Ovary (tissue), 9 donors: ENCODE measurements around the gene SPDEF. TPM values are rescaled to one million over a fixed set of nuclear protein-coding genes. Genes with fewer than 3 reads are reported as not detected.

Experiments
- DNase-seq, 5 donors: peaks; one replicate each; pipeline ENCODE4 v3.0.0-alpha.2; 2019 to 2020
- H3K27ac ChIP-seq, 2 donors: fragments of 200-600 bp; one replicate each; pipeline versions ENCODE4 v1.5.1 to v1.8.0; 2019 to 2022
- H3K27me3 ChIP-seq: fragments of 200-600 bp; one replicate; pipeline ENCODE4 v1.8.0; 2022
- H3K36me3 ChIP-seq: fragments of 200-600 bp; sonication (generic); one replicate; pipeline ENCODE4 v1.5.1; 2019
- H3K4me1 ChIP-seq: one replicate; pipeline ENCODE4 v1.8.1; 2013; ENCODE audit warnings: mild to moderate bottlenecking, moderate library complexity; ENCODE audit not compliant: insufficient read depth
- H3K4me3 ChIP-seq: fragments of 200-600 bp; sonication (generic); one replicate; pipeline ENCODE4 v1.5.1; 2017
- H3K9me3 ChIP-seq, 2 donors: fragments of 200-600 bp in 1 of 2; sonication (generic) in 1 of 2; one replicate each; pipeline versions ENCODE4 v1.5.1 to v1.8.1; 2013 to 2019; ENCODE audit warnings: mild to moderate bottlenecking in 1 of 2, moderate library complexity in 1 of 2
- EP300 ChIP-seq: sonication (generic); formaldehyde crosslinking; IDR thresholded peaks from one replicate; pipeline ENCODE4 v1.6.1; 2017; ENCODE audit warnings: antibody characterized with exemption
- POLR2A ChIP-seq: fragments of 450-650 bp; IDR thresholded peaks from one replicate; pipeline ENCODE4 v1.6.1; 2017; ENCODE audit warnings: antibody characterized with exemption, mild to moderate bottlenecking, moderate library complexity
- WGBS, 3 donors: extraction: QIAGEN DNeasy Blood & Tissue Kit in 1 of 3; methylation state at CpG; one replicate each; pipeline versions ENCODE4 v1.1.5 to v1.1.7; 2013 to 2017; 5-methylcytosine and 5-hydroxymethylcytosine counted together
- intact Hi-C, 4 donors: fragments of 100-400 bp; cut with DNase I; formaldehyde crosslinking; loops; one replicate each; pipeline versions ENCODE4 v1.11.0 to v1.15.1; 2022 to 2023
- polyA plus RNA-seq, 2 donors: library from polyadenylated mRNA; stranded (reverse); fragments of 200-250 nt in 1 of 2; fragments of 350-450 nt in 1 of 2; fragmentation: Illumina TruSeq in 1 of 2; extraction: RNeasy Lipid Tissue Mini Kit (QIAGEN cat#74804) in 1 of 2; gene quantifications; one replicate each; pipeline ENCODE4 v1.2.3, GENCODE V29; 2013 to 2014
- total RNA-seq, 7 donors: library from RNA; depleted of rRNA in 2 of 7; stranded (reverse); fragments of >200 nt in 2 of 7; fragmentation: NEBNext Ultra II Directional in 3 of 7; extraction: Animal tissue kit (Norgen Biotek cat#: 25700) in 3 of 7; gene quantifications; one replicate each; pipeline versions ENCODE4 v1.1.0 to v1.2.4, GENCODE V29; 2016 to 2023
- TF ChIP-seq, protein P1 (sequence below), 3 donors: fragments of 450-650 bp in 2 of 3; fragments of 200-600 bp in 1 of 3; IDR thresholded peaks; one replicate each; pipeline versions ENCODE4 v1.5.1 to v1.8.0; 2016 to 2022; ENCODE audit warnings: antibody characterized with exemption in 3 of 3, mild to moderate bottlenecking in 1 of 3
- donor health status: DM: no; HTN: no; CAD: no; lungs with moderate emphysema.
- donor health status: DM: no; HTN: no; CAD: no.
- donor health status: Bipolar disorder and iron deficiency.
- donor health status: DM: yes; HTN: yes; CAD: no.
- donor health status: DM: no; HTN: no; CAD: no.
- donor health status: DM: yes; HTN: yes; CAD: no.

The SPDEF gene
- total and polyA plus RNA-seq, 9 donors, result 0.11 to 1.6 (median 0.56) TPM; not detected in 3

DNA sequence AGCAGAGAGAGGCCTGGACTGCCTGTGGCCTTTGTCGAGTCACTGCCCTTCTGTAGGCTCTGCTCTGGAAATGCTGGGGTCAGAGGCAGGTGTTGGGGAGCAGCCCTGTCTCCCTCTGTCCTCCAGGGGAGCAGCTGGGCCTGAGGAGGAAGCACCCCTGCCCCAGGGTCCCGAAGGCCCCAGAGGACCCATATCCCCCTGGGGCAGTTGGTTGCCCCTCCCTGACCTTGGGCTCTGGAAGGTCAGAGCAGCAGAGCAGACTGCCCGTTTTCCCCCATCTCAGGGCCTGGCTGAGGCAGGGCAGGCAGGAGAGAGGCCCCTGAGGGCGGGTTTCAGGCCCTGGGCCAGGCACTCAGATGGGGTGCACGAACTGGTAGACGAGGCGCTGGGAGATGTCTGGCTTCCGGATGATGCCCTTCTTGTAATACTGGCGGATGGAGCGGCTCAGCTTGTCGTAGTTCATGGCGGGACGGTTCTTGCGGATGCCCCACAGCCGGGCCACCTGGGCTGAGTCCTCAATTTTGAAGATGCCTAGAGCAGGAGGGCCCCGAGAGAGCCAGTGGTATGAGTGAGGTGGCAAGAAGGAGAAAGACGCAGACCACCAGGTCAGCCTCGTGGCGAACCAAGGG, 18.1 kb downstream of the SPDEF start:
- no peaks in the 10 kb centered on the region for H3K9me3 ChIP-seq
- H3K4me3 ChIP-seq, result no peak overlapping the region
- DNase-seq, result no peak
- 91 to 92% (median 91%) methylated on average over 19 of the region's 19 CpGs for WGBS, 3 donors
- H3K36me3 ChIP-seq, result no peaks in the 10 kb centered on the region
- H3K27ac ChIP-seq, result no peak overlapping the region
- no peaks in the 10 kb centered on the region for H3K27me3 ChIP-seq
- H3K4me1 ChIP-seq, result no peaks in the 10 kb centered on the region
- intact Hi-C loops, result no loop called here
- TF ChIP-seq, protein P1, sequence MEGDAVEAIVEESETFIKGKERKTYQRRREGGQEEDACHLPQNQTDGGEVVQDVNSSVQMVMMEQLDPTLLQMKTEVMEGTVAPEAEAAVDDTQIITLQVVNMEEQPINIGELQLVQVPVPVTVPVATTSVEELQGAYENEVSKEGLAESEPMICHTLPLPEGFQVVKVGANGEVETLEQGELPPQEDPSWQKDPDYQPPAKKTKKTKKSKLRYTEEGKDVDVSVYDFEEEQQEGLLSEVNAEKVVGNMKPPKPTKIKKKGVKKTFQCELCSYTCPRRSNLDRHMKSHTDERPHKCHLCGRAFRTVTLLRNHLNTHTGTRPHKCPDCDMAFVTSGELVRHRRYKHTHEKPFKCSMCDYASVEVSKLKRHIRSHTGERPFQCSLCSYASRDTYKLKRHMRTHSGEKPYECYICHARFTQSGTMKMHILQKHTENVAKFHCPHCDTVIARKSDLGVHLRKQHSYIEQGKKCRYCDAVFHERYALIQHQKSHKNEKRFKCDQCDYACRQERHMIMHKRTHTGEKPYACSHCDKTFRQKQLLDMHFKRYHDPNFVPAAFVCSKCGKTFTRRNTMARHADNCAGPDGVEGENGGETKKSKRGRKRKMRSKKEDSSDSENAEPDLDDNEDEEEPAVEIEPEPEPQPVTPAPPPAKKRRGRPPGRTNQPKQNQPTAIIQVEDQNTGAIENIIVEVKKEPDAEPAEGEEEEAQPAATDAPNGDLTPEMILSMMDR (IDR thresholded peaks at IDR 0.05), result no peak
- no peak for TF ChIP-seq POLR2A
- no peak for TF ChIP-seq EP300

DNA sequence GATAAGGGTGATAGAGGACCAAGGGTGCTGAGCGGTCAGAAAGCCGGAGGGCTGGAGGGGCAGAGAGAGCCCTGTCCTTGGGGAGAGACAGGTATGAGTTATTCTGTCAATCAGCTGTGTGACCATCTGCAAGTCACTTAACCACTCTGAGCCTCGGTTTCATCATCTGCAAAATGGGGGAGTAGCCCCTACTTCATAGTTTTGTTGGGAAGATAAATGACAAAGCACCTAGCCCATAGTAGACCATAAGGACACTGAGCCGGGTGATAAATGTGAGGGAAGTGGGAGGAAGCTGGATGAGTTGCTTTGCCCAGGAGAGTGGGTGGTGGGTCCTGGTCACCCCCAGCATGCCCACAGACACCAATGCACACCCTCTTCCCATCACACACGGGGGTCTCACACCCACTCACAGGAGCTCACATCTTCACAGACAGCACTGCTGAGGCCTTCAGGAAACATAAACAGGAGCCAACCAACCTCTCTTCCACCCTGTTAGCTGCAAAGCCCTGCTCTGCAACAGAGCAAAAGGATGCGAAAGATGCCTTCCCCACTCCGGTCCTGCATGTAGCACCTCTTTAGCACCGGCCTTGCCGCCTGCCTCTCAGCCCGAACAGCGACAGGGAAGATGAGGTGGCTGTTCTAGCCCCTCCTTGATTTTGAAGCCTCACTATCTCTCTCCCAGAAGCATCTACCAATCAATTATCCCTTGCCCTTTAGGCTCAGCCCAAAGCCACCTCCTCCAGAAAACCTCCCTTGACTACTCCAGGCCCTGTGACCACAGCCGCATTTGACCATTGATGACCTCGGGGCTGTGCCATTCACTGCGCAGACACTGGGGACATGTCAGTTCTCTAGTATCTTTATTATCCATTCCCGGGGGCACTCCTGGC, 18.9 kb downstream of the SPDEF start:
- Histone ChIP-seq H3K9me3 (no peaks in the 10 kb centered on the region), H3K27me3 (no peaks in the 10 kb centered on the region), H3K4me1 (no peaks in the 10 kb centered on the region), H3K36me3 (no peaks in the 10 kb centered on the region), H3K27ac (no peak overlapping the region), H3K4me3 (no peak overlapping the region)
- intact Hi-C loops, result no loop called here
- no peak for DNase-seq
- WGBS, 3 donors, result 88 to 90% (median 89%) methylated on average over 15 of the region's 15 CpGs
- TF ChIP-seq, protein P1 (IDR thresholded peaks at IDR 0.05), result no peak
- TF ChIP-seq EP300, result no peak

DNA sequence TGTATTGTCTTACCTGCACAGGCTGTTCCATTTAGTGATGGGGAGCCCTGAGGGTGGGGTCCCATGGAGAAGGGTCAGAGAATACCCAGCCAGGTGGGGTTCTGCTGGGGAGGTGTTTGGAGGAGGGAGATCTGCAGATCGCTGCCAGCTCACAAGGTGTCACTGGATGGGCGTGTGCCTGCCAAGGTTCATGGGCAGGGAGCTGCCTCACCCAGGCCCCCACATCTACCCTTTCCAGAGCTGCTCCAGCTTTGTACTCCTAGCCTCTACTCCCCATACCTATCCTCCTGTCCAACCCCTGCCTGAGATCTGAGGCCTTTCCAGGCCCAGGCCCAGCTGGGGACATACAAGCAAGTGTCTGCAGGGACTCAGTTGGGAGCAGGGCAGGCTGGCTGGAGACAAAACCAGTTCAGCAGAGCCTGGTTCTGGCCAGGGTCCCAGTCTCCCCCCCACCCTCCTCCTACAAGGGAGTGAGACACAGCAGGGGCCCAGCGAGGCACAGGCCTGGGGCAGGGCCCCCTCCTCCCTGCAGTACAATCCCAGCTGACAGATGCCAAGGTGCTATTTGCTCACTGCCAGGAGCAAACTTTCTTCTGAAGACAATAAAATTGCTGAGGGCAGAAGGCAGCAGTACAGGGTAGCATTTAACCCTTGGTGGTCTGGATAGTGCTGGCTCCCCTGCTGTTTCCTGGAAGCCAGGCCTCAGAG, 19.7 kb downstream of the SPDEF start:
- TF ChIP-seq, protein P1 (IDR thresholded peaks at IDR 0.05), result no peak
- TF ChIP-seq EP300 (no peak), POLR2A (no peak)
- no peaks in the 10 kb centered on the region for H3K9me3 ChIP-seq
- no peak for DNase-seq
- H3K36me3 ChIP-seq, result no peaks in the 10 kb centered on the region
- no peaks in the 10 kb centered on the region for H3K27me3 ChIP-seq
- H3K4me1 ChIP-seq, result no peaks in the 10 kb centered on the region
- H3K4me3 ChIP-seq, result no peak overlapping the region
- 82 to 94% (median 87%) methylated on average over 3 of the region's 3 CpGs for WGBS, 3 donors
- intact Hi-C loops, result no loop called here
- no peak overlapping the region for H3K27ac ChIP-seq

DNA sequence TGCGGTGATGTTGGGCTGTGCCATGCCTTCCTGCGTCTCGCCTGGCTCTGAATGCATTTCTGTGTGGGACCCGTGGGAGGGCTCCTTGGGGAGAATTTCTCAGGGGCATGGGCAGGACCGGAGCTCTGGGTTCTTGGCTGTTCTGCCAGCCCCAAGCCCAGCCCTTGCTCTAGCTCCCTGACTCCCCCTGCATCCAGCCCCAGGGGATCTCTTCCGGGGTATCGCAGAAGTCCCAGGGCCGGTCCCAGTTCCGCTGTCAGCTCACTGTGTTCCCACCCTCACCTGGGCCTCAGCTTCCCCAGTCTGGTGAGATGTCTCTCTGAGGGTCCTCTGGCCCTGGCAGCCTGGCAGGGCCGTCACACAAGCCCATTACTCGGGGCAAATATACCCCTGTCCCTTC, 20.5 kb downstream of the SPDEF start:
- TF ChIP-seq EP300, result no peak
- TF ChIP-seq, protein P1 (IDR thresholded peaks at IDR 0.05), result no peak
- Histone ChIP-seq H3K4me3 (no peak overlapping the region), H3K9me3 (no peaks in the 10 kb centered on the region), H3K4me1 (no peaks in the 10 kb centered on the region), H3K36me3 (no peaks in the 10 kb centered on the region), H3K27ac (no peak overlapping the region), H3K27me3 (no peaks in the 10 kb centered on the region)
- 82 to 86% (median 85%) methylated on average over 11 of the region's 11 CpGs for WGBS, 3 donors
- intact Hi-C loops, result no loop called here
- DNase-seq, result no peak
